ENCODE data around the gene FAM168A. TPM values are rescaled to one million over a fixed set of nuclear protein-coding genes. Genes with fewer than 3 reads are reported as not detected.

The FAM168A gene
- total RNA-seq, 1 donor from 2014 or later, result 19.3 TPM

DNA sequence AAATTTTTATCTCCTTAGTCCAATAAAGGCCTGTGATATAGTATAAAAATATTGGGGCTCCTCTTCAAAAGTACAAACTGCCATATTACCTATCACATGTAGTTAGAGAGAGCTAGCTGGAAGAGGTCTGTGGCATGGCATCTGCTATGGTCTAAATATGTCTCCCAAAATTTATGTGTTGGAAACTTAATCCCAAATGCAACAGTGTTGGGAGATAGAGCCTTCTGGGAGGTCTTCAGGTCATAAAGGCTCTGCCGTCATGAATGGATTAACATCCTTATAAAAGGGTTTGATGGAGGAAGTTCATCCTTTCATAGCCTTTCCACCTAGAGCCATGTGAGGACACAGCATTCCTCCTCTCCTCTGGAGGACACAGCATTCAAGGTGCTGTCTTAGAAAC is 116.3 kb downstream of the FAM168A start:
- H3K27me3 ChIP-seq, result no peaks in the 10 kb centered on the region
- H3K9me3 ChIP-seq (ENCODE audit: low read depth), result peaks cover 8% of the 10 kb centered on the region
- no peak overlapping the region for H3K27ac Mint-ChIP-seq
- H3K36me3 ChIP-seq, result no peaks in the 10 kb centered on the region
- H2AFZ ChIP-seq (replicated peaks), result no peak overlapping the region
- DNase-seq (ENCODE audit: low spot score), result no peak
- no peak overlapping the region for H3K4me3 ChIP-seq
- peaks cover 23% of the 10 kb centered on the region for H4K20me1 ChIP-seq (ENCODE audit: low read depth)
- no peak overlapping the region for H3K4me2 ChIP-seq
- peaks cover 5% of the 10 kb centered on the region for H3K36me3 Mint-ChIP-seq
- H3K9me3 Mint-ChIP-seq, result peaks cover 14% of the 10 kb centered on the region
- no peaks in the 10 kb centered on the region for H3K4me1 Mint-ChIP-seq
- H3K27me3 Mint-ChIP-seq (ENCODE audit: insufficient read depth, low read depth), result no peaks in the 10 kb centered on the region
- peaks cover 33% of the 10 kb centered on the region for H3K79me2 ChIP-seq (ENCODE audit: low read depth)
- H3K4me1 ChIP-seq, result no peaks in the 10 kb centered on the region
- no peak overlapping the region for H3K9ac ChIP-seq
- H3K27ac ChIP-seq, result no peak overlapping the region
- H3K4me3 Mint-ChIP-seq, result no peak overlapping the region
- TF ChIP-seq, protein P1, sequence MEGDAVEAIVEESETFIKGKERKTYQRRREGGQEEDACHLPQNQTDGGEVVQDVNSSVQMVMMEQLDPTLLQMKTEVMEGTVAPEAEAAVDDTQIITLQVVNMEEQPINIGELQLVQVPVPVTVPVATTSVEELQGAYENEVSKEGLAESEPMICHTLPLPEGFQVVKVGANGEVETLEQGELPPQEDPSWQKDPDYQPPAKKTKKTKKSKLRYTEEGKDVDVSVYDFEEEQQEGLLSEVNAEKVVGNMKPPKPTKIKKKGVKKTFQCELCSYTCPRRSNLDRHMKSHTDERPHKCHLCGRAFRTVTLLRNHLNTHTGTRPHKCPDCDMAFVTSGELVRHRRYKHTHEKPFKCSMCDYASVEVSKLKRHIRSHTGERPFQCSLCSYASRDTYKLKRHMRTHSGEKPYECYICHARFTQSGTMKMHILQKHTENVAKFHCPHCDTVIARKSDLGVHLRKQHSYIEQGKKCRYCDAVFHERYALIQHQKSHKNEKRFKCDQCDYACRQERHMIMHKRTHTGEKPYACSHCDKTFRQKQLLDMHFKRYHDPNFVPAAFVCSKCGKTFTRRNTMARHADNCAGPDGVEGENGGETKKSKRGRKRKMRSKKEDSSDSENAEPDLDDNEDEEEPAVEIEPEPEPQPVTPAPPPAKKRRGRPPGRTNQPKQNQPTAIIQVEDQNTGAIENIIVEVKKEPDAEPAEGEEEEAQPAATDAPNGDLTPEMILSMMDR (IDR thresholded peaks at IDR 0.05), result no peak
- no peak for TF ChIP-seq EZH2 (IDR thresholded peaks at IDR 0.05)
- no peak for TF ChIP-seq EZH2phosphoT487 (IDR thresholded peaks at IDR 0.05)
- peaks cover 10% of the 10 kb centered on the region for H3F3A ChIP-seq (ENCODE audit: low read depth)

DNA sequence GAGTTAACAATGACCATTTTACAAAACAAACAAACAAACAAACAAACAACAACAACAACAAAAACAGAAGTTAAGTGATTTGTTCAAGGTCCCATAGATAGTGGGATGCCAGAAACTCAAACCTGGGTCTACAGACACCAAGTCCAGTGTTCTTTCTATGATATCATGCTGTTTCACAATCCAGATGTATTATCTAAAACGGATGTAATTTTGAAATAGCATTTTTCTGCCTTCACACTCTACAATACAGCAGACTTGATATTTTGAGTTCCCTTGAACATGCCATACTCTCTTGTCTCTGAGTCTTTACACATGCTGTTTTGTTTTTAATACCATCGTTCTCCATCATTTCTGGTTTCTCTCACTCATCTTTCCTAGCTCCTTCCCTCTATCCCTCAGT is 117.2 kb downstream of the FAM168A start:
- peaks cover 43% of the 10 kb centered on the region for H3K79me2 ChIP-seq (ENCODE audit: low read depth)

GRCh38 chr11:73478737-73479347 is 119.1 kb downstream of the FAM168A start:
- peak; percentile 40 for DNase-seq (ENCODE audit: low spot score)
- Mint-ChIP-seq H3K27me3 (ENCODE audit: insufficient read depth, low read depth) (no peaks in the 10 kb centered on the region), H3K4me3 (no peak overlapping the region), H3K9me3 (peaks cover 15% of the 10 kb centered on the region), H3K27ac (no peak overlapping the region), H3K4me1 (no peaks in the 10 kb centered on the region), H3K36me3 (peaks cover 6% of the 10 kb centered on the region)
- H3K4me3 ChIP-seq, result no peak overlapping the region
- peaks cover 9% of the 10 kb centered on the region for H3K4me1 ChIP-seq
- H2AFZ ChIP-seq (replicated peaks), result no peak overlapping the region
- no peak overlapping the region for H3K9ac ChIP-seq
- peaks cover 10% of the 10 kb centered on the region for H3F3A ChIP-seq (ENCODE audit: low read depth)
- H3K36me3 ChIP-seq, result no peaks in the 10 kb centered on the region
- H3K9me3 ChIP-seq (ENCODE audit: low read depth), result peaks cover 8% of the 10 kb centered on the region
- peaks cover 24% of the 10 kb centered on the region for H4K20me1 ChIP-seq (ENCODE audit: low read depth)
- H3K27ac ChIP-seq, result no peak overlapping the region
- H3K4me2 ChIP-seq, result no peak overlapping the region
- TF ChIP-seq, protein P1 (IDR thresholded peaks at IDR 0.05), result peak; percentile 80
- TF ChIP-seq EZH2phosphoT487 (IDR thresholded peaks at IDR 0.05), result no peak
- no peaks in the 10 kb centered on the region for H3K27me3 ChIP-seq
- H3K79me2 ChIP-seq (ENCODE audit: low read depth), result peaks cover 56% of the 10 kb centered on the region

More for the DNA sequence above, 117.2 kb downstream of the FAM168A start:
- Mint-ChIP-seq H3K9me3 (peaks cover 15% of the 10 kb centered on the region), H3K36me3 (peaks cover 6% of the 10 kb centered on the region), H3K27me3 (ENCODE audit: insufficient read depth, low read depth) (no peaks in the 10 kb centered on the region), H3K27ac (no peak overlapping the region), H3K4me3 (no peak overlapping the region), H3K4me1 (no peaks in the 10 kb centered on the region)
- Histone ChIP-seq H3K36me3 (no peaks in the 10 kb centered on the region), H3F3A (ENCODE audit: low read depth) (peaks cover 10% of the 10 kb centered on the region), H3K9ac (no peak overlapping the region), H3K27me3 (no peaks in the 10 kb centered on the region), H3K27ac (no peak overlapping the region), H4K20me1 (ENCODE audit: low read depth) (peaks cover 24% of the 10 kb centered on the region), H3K4me1 (peaks cover 5% of the 10 kb centered on the region), H3K4me2 (no peak overlapping the region), H2AFZ (replicated peaks) (no peak overlapping the region), H3K9me3 (ENCODE audit: low read depth) (peaks cover 8% of the 10 kb centered on the region), H3K4me3 (no peak overlapping the region)
- DNase-seq (ENCODE audit: low spot score), result no peak
- TF ChIP-seq, protein P1 (IDR thresholded peaks at IDR 0.05), result no peak
- no peak for TF ChIP-seq EZH2 (IDR thresholded peaks at IDR 0.05)
- TF ChIP-seq EZH2phosphoT487 (IDR thresholded peaks at IDR 0.05), result no peak
